GM19240 (cell line): Measurements from ENCODE around the gene LTB.
"Not testable (repeated sequence)": the region's sequence is repeated elsewhere in the genome, so short reads cannot be mapped to it uniquely, and the experiment has no call there.

Experiments used
- DNase-seq: peaks from one replicate; pipeline ENCODE4 v3.0.0; 2011; ENCODE audit warnings: low spot score; ENCODE audit not compliant: insufficient read length

The LTB gene

DNA sequence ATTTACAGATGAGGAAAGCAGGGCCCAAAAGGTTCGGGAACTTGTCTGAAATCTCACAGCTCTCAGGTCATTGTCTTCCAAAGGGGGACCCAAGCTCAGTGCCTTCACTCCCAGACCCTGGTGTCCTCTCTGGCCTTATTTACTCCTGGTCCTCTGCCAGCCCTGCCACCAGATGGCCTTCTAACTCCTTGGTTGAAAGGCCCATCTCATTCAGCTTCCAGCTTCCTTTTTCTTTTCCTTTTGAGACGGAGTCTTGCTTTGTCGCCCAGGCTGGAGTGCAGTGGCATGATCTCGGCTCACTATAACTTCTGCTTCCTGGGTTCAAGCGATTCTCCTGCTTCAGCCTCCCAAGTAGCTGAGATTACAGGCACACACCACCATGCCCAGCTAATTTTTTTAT is 30.9 kb downstream of the LTB start:
- DNase-seq: not testable (repeated sequence)

- DNase-seq: no peak
These were observed 33.7 kb downstream of the LTB start for GRCh38 chr6:31548544-31548873.

- no peak for DNase-seq
These were observed 34.3 kb downstream of the LTB start for GRCh38 chr6:31547727-31548543.

DNA sequence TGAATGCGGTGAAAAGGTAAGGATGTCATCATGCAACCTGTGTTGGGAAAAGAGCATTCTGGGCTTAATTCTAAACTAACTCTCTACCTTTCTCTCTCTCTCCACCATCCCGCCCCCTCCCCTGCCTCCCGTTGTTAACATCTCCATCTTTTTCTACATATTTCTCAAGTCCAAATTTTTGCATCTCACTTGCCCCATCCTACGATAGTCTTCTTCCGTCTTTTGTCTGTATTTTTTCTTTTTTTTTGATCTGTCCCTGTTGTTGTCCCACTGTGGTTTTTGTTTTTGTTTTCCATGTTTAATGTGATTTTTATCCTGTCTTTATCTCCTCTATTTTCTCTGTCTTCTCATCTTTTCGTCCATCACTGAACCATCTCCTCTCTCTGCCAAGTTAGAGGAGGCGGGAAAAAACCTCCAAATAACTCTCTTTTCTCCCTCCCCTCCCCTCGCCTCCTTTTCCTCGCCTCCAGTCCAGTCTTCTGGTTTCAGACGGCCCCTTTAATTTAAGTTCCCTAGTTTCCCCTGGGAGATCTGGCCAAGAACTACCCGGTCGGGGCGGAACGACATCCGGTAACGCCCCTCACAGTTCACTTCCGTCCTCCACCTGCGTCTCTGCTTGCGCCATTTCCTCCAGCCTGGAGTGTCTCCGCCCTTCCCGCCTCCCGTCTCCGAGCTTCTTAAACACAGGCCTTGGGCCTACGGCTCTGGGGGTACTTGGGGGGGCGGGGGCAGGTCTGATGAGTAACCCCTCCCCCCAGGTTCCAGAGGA is 35.1 kb downstream of the LTB start, which contains the start of gene NFKBIL1:
Gene NFKBIL1 (plus strand): TSS at position 651 of the 769 bp plus-strand sequence. CDS start 87 bp downstream, at position 738.
- DNase-seq: peak; percentile 52

DNA sequence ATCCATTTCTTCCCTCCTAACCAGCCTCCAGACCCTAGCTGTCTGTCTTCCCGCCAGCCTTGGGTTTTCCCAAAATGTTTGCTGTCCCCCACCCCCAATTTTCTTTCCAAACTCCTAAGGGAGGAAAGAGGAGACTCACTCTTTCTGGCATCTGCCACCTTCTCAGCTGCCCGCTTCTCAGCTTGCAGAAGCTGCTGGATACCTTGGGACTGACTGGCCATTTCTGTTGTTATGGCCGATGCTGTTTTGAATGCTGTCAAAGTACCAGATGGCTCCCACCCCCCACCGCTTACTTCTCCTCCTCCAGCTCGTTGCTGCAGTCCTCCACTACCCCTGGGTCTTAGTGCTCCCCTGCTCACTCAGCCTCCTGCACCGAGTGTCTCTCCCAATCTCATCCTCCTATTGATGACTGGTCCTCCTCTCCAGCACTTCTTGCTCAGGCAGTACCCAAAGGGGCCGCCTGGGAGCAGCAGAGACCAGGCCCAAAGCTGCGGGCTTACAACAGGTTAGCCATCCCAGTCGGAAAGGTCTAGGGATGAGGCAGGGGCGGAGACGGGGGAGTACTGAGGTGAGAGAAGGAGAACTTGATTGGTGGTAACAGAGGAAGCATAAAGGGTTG is 35.8 kb downstream of the LTB start, which contains the start of gene ATP6V1G2:
Gene ATP6V1G2 (minus strand): TSS at position 270 of the 619 bp plus-strand sequence. CDS start 49 bp downstream, at position 221.
- no peak for DNase-seq

DNA sequence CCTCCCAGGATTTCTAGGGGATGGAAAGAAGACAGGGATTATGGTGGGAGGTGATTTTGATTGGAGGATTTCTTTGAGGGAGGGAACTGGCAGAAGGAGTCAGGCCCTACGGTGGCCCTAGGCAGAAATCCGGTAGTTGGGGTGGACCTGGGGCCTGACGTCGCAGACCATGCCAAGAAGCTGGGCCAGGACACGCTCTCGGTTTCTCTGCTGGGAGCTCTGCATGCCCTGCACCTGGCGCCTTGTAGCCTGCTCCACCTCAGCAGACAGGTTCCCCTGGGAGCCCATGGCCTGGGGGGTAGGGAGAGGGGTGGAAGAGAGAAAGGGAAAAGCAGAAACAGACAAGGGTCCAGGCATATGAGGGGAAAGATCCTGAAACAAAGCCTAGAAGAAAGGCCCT is 36.9 kb downstream of the LTB start:
- DNase-seq: no peak

DNA sequence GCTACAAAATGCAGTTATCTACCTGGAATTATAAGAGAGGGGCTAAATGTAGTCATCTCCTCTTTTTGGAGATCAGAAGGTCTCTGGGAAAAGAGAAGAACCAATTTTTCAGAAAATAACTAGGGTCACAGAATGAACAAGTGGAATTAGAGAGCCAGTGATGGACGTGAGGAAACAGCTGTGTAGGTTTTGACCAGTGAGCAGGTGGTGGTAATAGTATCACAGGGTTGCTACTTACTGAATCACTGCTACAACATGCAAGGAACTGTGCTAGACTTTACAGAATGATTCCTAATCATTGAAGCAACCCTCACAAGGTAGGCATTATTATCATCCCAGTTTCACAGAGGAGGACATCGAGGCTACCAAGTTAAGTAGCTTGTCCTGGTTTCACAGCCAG is 37.5 kb downstream of the LTB start:
- DNase-seq: no peak

DNA sequence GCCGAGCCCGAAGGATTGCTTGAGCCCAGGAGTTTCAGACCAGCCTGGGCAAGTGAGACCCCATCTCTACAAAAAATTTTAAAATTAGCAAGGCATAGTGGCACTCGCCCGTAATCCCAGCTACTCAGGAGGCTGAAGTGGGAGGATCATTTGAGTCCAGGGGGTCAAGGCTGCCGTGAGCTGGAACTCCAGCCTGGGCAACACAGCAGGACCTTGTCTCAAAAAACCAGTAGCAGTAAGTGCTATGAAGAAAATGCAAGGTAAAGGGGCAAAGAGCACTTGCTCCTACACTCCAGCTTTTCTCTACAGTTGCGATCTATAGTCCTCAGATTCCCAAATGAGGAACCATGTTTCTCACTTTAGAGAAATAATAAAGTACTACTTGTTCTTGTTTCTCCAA is 38.6 kb downstream of the LTB start:
- no peak for DNase-seq

GRCh38 chr6:31541658-31542521 is 40.3 kb downstream of the LTB start, which contains the start of gene DDX39B:
Gene DDX39B (minus strand): TSS chr6:31542003. CDS start chr6:31540532, 1,471 bp downstream.
- peak; percentile 90 for DNase-seq

DNA sequence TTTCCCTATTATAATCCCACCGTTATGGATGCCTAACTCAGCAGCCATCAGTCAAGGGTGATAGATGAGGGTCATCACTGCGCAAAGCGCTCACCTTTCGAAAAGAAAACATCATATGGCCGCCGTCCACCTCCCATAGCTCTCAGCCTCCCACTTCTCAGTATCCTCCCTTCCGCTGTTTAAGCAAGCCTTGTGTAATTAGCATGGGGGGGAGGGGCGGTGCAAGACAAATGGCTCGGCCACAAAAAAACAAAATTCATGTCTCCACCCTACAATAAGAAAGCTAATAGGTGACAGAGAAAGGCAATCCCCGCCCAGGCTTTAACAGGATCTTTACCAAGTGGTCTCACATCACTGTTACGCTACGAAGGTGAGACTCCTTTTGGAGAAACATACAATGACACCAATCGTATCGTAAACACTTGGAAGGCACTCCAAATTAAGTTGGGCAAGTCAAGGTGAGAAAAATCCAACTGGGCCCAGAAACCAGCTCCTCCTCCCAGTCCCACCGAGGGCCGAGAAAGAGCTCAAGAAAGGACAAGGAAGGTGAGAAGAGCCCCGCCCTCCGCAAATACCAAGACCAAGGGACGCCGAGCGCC is 41.1 kb downstream of the LTB start:
- DNase-seq: no peak

GRCh38 chr6:31540640-31541039 is 41.6 kb downstream of the LTB start:
- DNase-seq: no peak

DNA sequence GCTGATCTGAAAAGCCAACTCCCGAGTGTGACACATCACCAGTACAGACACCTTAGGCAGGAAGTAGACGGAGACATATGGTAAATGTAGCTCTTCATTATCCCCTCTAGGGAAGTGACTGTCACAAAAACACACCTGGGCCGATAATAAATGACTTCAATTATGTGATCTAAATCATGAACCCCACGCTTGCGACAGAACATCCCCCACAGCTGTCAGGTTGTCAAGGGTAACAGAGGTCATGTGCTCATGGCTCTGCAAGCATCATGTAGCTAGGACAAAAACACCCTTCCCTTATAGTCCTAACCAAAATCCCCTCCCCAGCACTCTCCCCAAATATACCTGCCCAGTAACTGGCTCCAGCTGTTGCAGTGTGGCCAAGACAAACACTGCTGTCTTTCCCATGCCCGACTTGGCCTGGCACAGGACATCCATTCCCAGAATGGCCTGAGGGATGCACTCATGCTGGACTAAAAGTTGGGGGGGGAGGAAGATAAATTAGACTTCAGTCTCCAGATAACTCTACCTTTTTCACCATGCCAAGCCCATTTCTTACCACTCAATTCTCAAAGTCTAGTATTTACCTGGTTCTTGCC is 43.3 kb downstream of the LTB start:
- no peak for DNase-seq

DNA sequence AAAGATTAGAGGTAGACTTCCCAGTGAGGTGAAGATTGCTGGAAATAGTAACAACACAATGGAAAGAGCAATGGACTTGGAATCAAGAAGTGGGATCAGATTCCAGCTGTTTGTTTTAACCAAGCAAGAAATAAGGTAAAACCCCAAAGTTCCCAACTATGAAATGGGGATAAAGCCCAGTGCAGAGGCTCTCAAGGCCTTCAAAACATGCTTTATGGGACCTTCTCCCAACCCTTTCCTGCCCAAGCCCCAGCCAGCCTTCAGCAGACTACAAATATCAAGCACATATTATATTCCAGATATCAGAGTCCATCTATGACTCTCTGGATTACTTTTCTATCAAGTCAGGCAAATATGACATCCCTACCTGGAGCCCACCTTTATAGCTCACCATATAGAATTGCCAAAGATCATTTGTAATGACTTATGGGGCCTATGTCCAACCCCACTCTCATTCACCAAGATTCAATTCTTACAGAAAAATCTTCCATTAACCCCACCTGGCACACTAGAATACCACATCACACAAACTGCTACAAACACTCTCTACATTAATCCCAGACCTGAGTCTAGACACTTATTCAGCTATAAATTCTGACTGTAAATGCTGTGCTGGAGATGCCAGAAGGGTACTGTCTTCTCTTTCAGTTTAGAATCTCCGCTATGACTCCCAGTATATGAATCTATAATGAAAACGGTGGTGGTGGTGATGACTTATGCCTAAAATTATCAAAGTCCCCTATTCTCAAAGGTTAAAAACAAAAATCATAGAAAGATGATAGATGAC is 46.5 kb downstream of the LTB start:
- no peak for DNase-seq

GRCh38 chr6:31534521-31535040 is 47.6 kb downstream of the LTB start:
- DNase-seq: no peak

GRCh38 chr6:31534011-31534410 is 48.2 kb downstream of the LTB start:
- DNase-seq: no peak

- no peak for DNase-seq
These were observed 48.8 kb downstream of the LTB start for GRCh38 chr6:31533455-31533841.

DNA sequence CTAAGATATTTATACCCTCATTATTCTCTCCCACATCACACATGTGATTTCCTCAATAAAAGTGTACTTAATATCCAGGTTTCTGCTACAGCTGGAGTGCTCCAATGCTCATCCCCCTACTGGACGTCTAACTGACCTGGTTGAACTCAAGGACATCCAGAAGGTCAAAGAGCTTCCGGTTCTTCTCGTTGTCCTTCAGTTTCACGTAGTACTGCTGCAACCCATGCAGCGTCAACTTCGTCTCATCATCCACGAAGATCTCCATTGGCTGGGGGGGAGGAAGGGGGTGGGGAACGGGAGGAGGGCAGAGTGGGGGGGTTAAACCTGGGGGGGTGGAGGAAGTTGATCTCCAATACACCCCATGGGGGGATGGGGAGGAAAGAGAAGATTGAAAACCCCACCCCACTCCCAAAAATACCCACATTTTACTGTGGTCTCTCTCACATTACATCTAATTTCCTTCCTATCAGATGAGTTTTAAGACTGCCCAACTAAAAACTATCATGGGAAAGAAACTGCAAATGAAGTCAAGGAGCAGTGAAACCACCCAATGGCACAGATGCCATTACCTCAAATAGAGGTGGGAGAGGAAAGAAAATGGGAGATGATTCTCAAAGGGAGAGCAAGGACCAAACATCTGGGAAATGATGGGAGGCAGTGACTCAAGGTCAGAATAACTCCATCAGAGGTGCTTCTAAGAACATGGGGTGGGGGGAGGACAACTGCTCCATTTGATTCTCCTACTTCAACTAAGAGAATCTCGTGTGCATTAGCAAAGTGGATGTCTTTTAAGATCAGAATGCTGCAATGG is 49.4 kb downstream of the LTB start:
- no peak for DNase-seq
